ENCODE results near the gene SFRP5. TPM values are rescaled to one million over a fixed set of nuclear protein-coding genes. Genes with fewer than 3 reads are reported as not detected.
A peak's percentile ranks its signal among the peaks of the same experiment; 100 is the strongest.

Gene SFRP5
- total RNA-seq, 2 donors from 2014 or later, result 0.82 to 1.2 TPM

DNA sequence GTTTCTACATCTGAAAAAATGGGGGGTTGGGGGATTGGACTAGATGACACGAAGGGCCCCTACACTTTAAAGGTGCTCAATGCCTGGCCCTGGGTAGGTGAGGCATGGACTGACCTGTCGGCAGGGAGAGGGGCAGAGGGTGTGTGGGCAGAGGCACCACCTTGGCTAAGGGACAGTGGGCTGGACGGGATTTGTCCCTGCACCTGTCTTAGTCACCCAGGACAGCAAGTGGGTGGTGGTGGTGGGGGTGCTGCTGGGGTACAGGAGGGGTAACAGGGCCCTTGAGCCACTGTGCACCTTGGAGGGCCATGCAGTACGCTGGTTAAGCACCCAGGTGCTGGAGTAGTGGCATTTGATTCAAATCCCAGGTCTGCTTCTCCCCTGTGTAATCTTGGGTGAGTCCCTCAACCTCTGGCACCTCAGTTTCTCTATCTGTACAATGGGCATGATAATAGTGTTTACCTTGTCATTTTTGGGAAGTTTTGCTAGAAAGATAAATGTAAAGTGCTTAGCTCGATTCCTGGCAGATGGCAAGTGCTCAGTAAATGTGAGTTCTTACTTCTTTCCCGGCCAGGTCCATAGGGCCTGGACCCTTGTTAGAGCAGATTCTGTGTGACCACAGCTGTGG lies 18.1 kb upstream of the SFRP5 start:
- DNase-seq (no peak), ATAC-seq (no peak)
- intact Hi-C loops (cut with DNase I, micrococcal nuclease), result no loop called here

- DNase-seq (peak; percentile 49 to 58), ATAC-seq (peak; percentile 90)
- intact Hi-C loops (cut with DNase I, micrococcal nuclease), result no loop called here
These were observed 17.0 kb upstream of the SFRP5 start for GRCh38 chr10:97788552-97789442.

GRCh38 chr10:97785731-97786130 lies 13.9 kb upstream of the SFRP5 start:
- intact Hi-C loops (cut with DNase I, micrococcal nuclease), result no loop called here
- ATAC-seq (no peak), DNase-seq (no peak)

DNA sequence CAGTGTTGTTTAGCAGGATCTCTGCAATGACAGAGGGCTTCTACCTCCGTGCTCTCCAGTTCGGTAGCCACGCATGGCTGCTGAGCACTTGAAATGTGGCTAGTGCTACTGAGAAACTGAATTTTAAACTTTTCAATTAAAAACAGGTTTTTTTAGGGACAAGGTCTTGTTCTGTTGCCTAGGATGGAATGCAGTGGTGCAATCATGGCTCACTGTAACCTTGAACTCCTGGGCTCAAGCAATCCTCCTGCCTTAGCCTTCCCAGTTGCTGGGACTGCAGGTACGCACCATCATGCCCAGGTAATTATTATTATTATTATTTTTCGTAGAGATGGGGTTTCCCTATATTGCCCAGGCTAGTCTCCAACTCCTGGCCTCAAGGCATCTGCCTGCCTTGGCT lies 13.4 kb upstream of the SFRP5 start:
- intact Hi-C loops (cut with DNase I, micrococcal nuclease), result no loop called here
- DNase-seq, result no peak
- ATAC-seq, result no peak

DNA sequence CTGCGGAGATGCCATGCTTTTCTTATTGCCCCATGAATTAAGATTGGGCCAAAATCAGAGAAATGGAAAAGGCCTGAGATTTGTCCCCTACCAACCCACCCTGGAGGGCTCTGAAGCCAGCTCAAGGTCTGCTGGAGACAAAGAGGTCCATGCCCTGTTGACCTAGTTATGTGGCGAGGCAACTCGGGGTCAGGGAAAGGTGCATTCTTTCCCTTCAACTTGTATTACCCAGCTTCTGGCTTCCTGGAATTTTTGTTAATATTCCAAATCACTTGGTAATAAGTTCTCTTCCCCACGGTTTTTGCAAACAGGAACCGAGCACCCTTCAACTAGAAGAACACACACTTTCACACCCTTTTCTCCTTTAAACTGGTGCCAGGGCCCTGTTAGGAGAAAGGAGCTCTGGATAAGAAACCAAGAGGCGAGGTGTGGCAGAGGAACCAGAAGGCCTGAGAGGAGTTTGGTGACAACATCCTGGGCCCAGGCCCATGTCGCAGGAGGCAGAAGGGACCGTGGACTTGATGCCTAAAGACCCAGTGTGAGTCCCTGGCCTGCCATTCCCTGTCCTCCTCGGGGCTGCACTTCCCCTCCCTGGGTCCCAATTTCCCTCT lies 12.5 kb upstream of the SFRP5 start:
- intact Hi-C loops (cut with DNase I, micrococcal nuclease), result no loop called here
- DNase-seq (no peak), ATAC-seq (no peak)

GRCh38 chr10:97782455-97783228 lies 10.8 kb upstream of the SFRP5 start:
- DNase-seq (no peak), ATAC-seq (no peak)
- intact Hi-C loops (cut with DNase I, micrococcal nuclease), result no loop called here

DNA sequence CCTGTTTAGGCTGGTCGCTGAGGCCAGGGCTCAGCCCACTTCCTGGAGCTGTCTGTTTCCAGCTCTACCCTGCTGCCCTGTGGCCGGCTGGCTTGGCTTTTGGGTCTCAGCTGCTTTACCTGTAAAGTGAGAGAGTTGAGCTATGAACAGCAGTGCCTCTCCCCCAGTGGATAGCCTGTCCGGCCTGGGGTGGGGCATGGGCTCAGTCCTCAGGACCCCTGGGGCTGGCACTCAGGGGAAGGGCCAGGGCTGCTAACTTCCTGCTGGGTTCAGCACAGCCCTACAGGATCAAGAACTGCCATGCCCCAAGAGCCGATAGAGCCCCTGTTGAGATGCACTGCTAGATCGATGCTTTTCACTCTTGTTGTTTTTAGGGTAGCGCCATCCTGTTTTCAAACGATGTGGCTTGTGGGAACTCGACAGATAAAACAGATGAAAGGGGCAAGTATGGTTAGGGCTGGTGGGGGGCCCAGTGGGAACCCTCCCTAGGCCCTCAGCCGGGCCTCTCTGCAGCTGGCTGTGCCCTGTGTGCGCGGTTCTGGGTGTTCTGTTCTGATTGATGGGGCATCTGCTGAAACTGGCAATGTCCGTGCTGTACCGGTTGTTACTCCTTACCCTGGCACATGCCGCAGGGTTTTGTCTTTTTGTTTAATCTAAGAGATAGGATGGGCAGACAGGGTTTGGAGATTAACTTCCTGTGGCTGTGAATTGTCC lies 10.0 kb upstream of the SFRP5 start:
- ATAC-seq (no peak), DNase-seq (no peak)
- intact Hi-C loops (cut with DNase I, micrococcal nuclease), result no loop called here

DNA sequence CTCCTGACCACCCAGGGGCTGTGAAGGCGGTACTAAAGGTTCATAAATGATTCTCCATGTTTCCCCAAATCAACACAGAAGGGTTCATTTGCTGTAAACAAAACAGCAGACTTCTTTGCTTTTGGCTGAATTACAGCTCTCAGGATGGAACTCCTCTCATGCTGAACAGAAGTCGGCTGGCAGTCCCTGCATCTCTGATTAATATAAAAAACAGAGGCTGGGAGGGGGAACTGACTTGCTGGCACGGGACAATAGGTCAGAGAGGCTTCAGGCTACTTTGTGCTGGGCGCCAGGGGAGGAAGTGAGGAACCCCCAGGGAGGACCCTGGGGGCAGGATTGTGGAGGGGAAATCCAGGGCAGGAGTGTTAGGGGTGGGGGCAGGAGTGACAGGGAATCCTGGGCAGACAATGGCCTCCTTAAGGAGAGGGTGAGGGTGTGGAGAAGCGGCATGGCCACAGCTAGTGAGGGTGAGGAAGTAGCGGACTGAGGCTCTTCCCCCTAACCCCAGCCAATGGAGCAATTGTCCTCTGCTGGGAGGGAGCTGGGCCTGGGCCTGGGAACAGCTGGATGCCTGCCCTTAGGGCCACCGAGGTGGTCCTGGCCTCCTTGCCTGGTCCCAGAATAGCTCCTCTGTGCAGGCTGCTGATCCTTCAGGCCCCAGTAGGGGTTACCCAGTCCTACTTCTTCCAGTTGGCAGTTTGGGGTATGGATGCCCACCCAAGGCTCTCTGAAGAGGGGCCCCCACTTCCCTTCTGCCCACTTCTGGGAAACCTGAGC lies 9.2 kb upstream of the SFRP5 start:
- DNase-seq, result no peak
- intact Hi-C loops (cut with DNase I, micrococcal nuclease), result no loop called here
- no peak for ATAC-seq

GRCh38 chr10:97779975-97780374 lies 8.2 kb upstream of the SFRP5 start:
- intact Hi-C loops (cut with DNase I, micrococcal nuclease), result no loop called here
- no peak for DNase-seq
- ATAC-seq, result no peak

DNA sequence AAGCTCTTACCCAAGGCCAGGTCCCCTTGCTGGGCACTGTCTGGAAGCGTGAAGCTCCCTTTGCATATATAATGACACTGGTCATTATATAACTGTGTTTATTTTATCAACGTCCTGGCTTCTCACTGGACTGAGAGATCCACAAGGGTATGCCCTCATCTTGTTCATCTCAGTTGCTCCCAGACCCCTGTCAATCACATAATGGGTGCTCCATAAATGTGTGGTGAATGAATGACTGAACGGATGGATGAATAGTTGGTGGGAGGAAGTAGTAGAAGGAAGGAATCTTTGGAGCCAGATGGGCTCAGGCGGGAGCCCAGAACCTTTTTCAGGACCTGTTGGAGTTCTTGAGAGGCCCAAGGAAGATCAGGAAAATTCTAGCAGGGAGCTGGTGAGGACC lies 7.7 kb upstream of the SFRP5 start:
- intact Hi-C loops (cut with DNase I, micrococcal nuclease), result no loop called here
- ATAC-seq (no peak), DNase-seq (no peak)

- intact Hi-C loops (cut with DNase I, micrococcal nuclease), result no loop called here
- no peak for ATAC-seq
- no peak for DNase-seq
These were observed 6.9 kb upstream of the SFRP5 start for GRCh38 chr10:97778452-97779302.

DNA sequence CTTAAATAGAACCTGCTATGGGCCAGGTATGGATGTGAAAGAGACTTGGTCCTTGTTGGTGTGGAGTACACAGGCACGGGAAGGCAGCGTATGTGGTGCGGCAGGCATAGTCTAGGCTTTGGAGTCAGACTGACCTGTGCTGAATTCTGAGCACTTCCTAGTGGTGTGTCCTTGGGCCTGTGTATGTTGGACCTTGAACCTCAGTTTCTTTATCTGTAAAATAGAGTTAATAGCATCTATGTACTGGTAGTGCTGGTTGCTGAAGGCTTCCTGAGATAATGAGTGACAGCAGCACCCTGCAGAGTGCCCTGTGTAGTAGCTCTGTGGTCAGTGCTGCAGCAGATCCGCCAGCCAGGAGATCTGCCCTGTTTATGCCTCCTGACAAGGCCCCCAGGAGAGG lies 5.3 kb upstream of the SFRP5 start:
- intact Hi-C loops (cut with DNase I, micrococcal nuclease), result no loop called here
- ATAC-seq (no peak), DNase-seq (no peak)

DNA sequence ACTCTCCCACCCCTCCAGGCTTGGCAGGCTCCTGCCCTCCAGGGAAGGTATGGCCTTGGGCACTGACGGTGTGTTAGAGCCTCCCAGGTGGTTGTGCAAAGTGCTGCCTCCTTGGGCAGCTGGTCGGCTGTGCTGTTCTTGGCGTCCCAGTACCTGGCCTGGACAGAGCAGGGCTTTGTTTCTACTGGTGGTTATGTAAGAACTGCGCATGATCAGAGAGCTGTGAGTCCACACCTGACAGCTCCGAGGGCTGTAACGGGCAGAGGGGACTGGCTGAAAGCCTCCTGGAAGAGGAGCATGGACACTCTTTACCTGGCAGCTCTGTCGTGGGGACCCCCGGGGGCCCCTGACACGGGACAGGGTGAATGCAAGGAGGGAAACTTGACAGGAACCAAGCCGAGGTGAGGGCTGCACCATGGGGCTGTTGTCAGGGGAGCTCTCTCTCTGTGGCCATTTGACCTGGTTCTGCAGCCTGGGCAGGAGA lies 3.1 kb upstream of the SFRP5 start:
- intact Hi-C loops (cut with DNase I, micrococcal nuclease), result no loop called here
- DNase-seq (no peak), ATAC-seq (no peak)

DNA sequence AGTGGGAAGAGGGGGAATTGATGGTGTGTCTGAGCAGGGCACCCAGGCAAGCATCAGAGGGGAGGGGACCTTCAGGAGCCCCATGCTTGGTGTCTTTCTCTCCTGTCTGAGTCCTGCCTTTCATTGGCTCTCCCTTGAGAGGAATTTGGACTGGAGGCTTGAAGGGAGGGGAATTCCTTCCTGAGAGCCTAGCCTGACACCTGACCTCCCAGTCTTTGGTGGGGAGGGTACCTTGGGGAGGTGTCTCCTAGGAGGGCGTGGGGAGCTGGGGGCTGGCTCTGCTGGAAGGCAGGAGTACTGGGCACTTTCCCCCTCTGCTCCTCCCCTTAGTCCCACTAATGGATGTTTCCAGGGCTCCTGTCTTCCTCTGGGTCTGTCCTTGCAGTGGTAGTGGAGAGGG lies 1.3 kb upstream of the SFRP5 start:
- intact Hi-C loops (cut with DNase I, micrococcal nuclease), result no loop called here
- DNase-seq, result no peak
- ATAC-seq, result no peak

DNA sequence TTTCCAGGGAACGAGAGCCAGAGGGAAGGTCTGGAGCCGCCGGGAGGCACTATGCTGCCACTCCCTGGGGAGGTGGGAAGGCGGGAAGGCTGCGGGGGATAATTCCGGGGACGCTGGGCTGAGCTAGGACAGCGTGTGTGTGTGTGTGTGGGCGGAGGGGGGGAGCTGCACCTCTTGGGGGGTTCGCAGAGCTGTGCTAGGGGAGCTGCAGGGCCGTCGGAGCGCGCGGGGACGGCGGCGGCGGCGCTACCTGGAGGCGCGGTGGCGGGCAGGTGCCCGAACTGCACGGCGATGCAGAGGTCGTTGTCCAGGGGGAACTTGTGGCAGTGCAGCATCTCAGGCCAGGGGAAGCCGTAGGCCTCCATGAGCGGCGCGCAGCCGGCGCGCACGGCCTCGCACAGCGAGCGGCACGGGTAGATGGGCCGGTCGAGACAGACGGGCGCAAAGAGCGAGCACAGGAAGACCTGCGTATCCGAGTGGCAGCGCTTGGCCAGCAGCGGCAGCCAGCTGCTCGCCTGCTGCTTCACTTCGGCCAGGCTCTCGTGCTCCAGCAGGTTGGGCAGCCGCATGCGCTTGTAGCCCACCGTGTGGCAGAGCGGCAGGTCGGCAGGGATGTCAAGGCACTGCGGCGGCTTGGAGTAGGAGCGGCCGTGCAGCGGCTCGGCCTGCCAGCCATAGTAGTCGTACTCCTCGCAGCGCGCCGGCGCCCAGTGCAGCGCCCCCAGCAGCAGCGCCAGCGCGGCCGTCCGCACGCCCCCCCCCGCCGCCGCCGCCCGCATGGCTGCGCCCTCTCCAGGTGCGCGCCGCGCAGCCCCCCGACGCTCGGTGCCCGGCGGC lies 526 bp downstream of the SFRP5 start:
- DNase-seq (no peak), ATAC-seq (no peak)
- intact Hi-C loops (cut with DNase I, micrococcal nuclease), result no loop called here

DNA sequence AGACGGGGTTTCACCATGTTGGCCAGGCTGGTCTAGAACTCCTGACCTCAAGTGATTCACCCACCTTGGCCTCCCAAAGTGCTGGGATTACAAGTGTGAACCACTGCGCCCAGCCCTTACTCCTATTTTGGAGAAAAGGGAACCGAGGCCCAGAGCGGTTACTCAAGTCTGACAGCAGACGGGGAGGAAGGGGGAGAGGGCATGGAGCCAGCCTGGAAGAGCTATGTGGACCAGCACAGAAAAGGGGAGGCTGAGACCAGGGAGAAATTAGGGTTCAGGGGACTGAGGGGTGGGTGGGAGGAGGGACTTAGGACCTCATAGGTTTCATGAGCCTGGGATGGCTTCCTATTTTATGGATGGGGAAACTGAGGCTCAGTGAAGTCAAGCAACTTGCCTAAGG lies 1.5 kb downstream of the SFRP5 start:
- DNase-seq, result no peak
- intact Hi-C loops (cut with DNase I, micrococcal nuclease), result no loop called here
- ATAC-seq, result no peak

Data from left colon (tissue), 2 donors.